Rectal smooth muscle tissue (tissue), 1 donor: ENCODE measurements around the gene PAX2.

Experiments
- H3K27ac ChIP-seq: one replicate; pipeline ENCODE4 v1.7.0; 2013; ENCODE audit warnings: low read depth, low read length, inconsistent platforms
- H3K27me3 ChIP-seq: one replicate; pipeline ENCODE4 v1.7.0; 2013; ENCODE audit warnings: low read length; ENCODE audit not compliant: control insufficient read depth, insufficient read depth
- H3K36me3 ChIP-seq: one replicate; pipeline ENCODE4 v1.7.0; 2013; ENCODE audit warnings: low read length; ENCODE audit not compliant: control insufficient read depth, insufficient read depth
- H3K4me1 ChIP-seq: one replicate; pipeline ENCODE4 v1.7.0; 2013; ENCODE audit warnings: low read length; ENCODE audit not compliant: control insufficient read depth, insufficient read depth
- H3K4me3 ChIP-seq: one replicate; pipeline ENCODE4 v1.7.0; 2013; ENCODE audit warnings: low read length
- H3K9ac ChIP-seq: one replicate; pipeline ENCODE4 v1.7.0; 2013; ENCODE audit warnings: low read length

The PAX2 gene

GRCh38 chr10:100827819-100828737, 82.7 kb downstream of the PAX2 start:
- Histone ChIP-seq H3K27me3 (peaks cover 50% of the 10 kb centered on the region), H3K9ac (no peak overlapping the region), H3K4me3 (peak overlapping the region; percentile 17)

DNA sequence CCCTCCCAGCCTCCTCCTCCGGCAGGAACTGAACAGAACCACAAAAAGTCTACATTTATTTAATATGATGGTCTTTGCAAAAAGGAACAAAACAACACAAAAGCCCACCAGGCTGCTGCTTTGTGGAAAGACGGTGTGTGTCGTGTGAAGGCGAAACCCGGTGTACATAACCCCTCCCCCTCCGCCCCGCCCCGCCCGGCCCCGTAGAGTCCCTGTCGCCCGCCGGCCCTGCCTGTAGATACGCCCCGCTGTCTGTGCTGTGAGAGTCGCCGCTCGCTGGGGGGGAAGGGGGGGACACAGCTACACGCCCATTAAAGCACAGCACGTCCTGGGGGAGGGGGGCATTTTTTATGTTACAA, 83.3 kb downstream of the PAX2 start:
- peaks cover 50% of the 10 kb centered on the region for H3K27me3 ChIP-seq
- H3K36me3 ChIP-seq, result no peaks in the 10 kb centered on the region
- no peaks in the 10 kb centered on the region for H3K4me1 ChIP-seq
- no peak overlapping the region for H3K27ac ChIP-seq
- no peak overlapping the region for H3K9ac ChIP-seq
- peak overlapping the region; percentile 44 for H3K4me3 ChIP-seq

More at GRCh38 chr10:100827819-100828737, 82.7 kb downstream of the PAX2 start:
- H3K36me3 ChIP-seq, result no peaks in the 10 kb centered on the region
- no peak overlapping the region for H3K27ac ChIP-seq
- H3K4me1 ChIP-seq, result no peaks in the 10 kb centered on the region

GRCh38 chr10:100829097-100829870, 83.9 kb downstream of the PAX2 start:
- H3K4me1 ChIP-seq, result no peaks in the 10 kb centered on the region
- no peak overlapping the region for H3K27ac ChIP-seq
- H3K36me3 ChIP-seq, result no peaks in the 10 kb centered on the region
- peaks cover 50% of the 10 kb centered on the region for H3K27me3 ChIP-seq
- peak overlapping the region; percentile 44 for H3K4me3 ChIP-seq
- no peak overlapping the region for H3K9ac ChIP-seq

DNA sequence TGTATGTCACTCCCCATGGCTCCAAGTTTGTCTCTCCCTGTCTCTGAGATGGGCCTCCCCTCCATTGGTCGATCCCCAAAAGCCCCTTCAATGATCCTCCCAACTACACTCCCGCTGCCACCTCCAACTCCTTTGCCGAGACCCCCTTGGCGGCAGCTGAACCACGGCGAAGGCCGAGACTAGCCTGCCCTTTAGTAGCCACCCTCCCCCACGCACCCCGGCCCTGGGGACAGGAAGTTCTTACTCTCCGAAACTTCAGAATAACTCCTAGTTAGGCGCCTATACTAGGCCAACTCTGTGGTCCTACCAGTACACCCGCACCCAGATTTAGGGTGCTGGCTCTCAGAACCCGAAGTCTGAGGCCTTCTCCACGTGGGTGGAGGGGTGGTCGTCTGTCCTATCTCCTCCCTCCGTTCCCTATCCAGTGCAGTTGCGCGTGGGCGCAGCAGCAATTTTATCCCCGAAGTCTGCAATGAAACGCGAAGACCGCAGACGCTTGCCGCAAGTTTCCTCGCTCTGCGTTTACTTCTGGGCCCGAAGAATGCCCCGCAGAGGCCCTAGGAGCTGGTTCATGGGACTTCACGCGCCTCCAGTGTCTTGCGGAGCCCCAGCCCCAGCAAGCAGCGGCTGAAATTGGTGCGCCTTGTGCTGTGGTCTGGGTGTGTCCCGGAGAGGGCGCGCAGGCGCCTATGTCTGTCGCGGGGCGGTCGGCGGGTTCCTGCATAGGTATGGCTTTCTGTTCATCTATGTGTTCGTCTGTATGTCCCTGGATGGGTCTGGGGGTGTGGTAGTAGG, 84.7 kb downstream of the PAX2 start:
- Histone ChIP-seq H3K27me3 (peaks cover 48% of the 10 kb centered on the region), H3K4me3 (no peak overlapping the region), H3K36me3 (no peaks in the 10 kb centered on the region), H3K9ac (no peak overlapping the region), H3K27ac (no peak overlapping the region), H3K4me1 (no peaks in the 10 kb centered on the region)

- Histone ChIP-seq H3K4me3 (no peak overlapping the region), H3K36me3 (no peaks in the 10 kb centered on the region), H3K27me3 (peaks cover 49% of the 10 kb centered on the region), H3K27ac (no peak overlapping the region), H3K9ac (no peak overlapping the region), H3K4me1 (no peaks in the 10 kb centered on the region)
These were observed 85.3 kb downstream of the PAX2 start for GRCh38 chr10:100830728-100831111.

GRCh38 chr10:100831742-100832141, 86.4 kb downstream of the PAX2 start:
- Histone ChIP-seq H3K4me1 (no peaks in the 10 kb centered on the region), H3K27me3 (peaks cover 44% of the 10 kb centered on the region), H3K4me3 (no peak overlapping the region), H3K36me3 (no peaks in the 10 kb centered on the region), H3K27ac (no peak overlapping the region), H3K9ac (no peak overlapping the region)

DNA sequence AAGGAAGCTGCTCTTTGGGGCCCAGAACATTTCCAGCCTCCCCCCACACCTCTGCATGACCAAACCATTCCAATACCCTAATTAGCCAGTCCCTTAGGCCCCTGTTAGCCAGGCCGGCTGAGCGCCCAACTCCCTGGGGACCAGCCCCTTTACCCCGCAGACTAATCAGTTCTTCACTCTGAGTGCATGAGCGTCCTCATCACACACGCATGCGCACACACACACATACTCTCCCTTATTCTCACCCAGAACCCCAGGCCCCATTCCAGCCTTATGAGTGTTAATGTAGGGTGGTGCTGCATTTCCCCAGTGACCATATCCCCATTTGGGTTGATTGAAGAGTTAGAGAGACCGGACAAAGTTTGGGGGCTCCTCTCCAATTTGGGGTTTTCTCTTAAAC, 90.4 kb downstream of the PAX2 start:
- H3K27me3 ChIP-seq, result peaks cover 17% of the 10 kb centered on the region

GRCh38 chr10:100836891-100837290, 91.5 kb downstream of the PAX2 start:
- no peaks in the 10 kb centered on the region for H3K36me3 ChIP-seq
- no peak overlapping the region for H3K9ac ChIP-seq
- no peak overlapping the region for H3K4me3 ChIP-seq
- H3K27me3 ChIP-seq, result peaks cover 11% of the 10 kb centered on the region
- no peaks in the 10 kb centered on the region for H3K4me1 ChIP-seq
- no peak overlapping the region for H3K27ac ChIP-seq

More for the DNA sequence above, 90.4 kb downstream of the PAX2 start:
- no peak overlapping the region for H3K27ac ChIP-seq
- H3K9ac ChIP-seq, result no peak overlapping the region
- no peaks in the 10 kb centered on the region for H3K36me3 ChIP-seq
- H3K4me1 ChIP-seq, result no peaks in the 10 kb centered on the region
- H3K4me3 ChIP-seq, result no peak overlapping the region

GRCh38 chr10:100837300-100837699, 91.9 kb downstream of the PAX2 start:
- no peak overlapping the region for H3K4me3 ChIP-seq
- H3K27ac ChIP-seq, result no peak overlapping the region
- no peaks in the 10 kb centered on the region for H3K36me3 ChIP-seq
- no peak overlapping the region for H3K9ac ChIP-seq
- no peaks in the 10 kb centered on the region for H3K4me1 ChIP-seq
- H3K27me3 ChIP-seq, result peaks cover 10% of the 10 kb centered on the region

GRCh38 chr10:100838986-100839385, 93.6 kb downstream of the PAX2 start:
- H3K36me3 ChIP-seq, result no peaks in the 10 kb centered on the region
- H3K4me1 ChIP-seq, result no peaks in the 10 kb centered on the region
- H3K27ac ChIP-seq, result no peak overlapping the region
- H3K27me3 ChIP-seq, result peaks cover 10% of the 10 kb centered on the region
- no peak overlapping the region for H3K4me3 ChIP-seq
- no peak overlapping the region for H3K9ac ChIP-seq

- H3K36me3 ChIP-seq, result no peaks in the 10 kb centered on the region
- H3K27ac ChIP-seq, result no peak overlapping the region
- no peak overlapping the region for H3K9ac ChIP-seq
- no peaks in the 10 kb centered on the region for H3K4me1 ChIP-seq
- H3K27me3 ChIP-seq, result no peaks in the 10 kb centered on the region
- no peak overlapping the region for H3K4me3 ChIP-seq
These were observed 96.1 kb downstream of the PAX2 start for GRCh38 chr10:100841528-100841927.

DNA sequence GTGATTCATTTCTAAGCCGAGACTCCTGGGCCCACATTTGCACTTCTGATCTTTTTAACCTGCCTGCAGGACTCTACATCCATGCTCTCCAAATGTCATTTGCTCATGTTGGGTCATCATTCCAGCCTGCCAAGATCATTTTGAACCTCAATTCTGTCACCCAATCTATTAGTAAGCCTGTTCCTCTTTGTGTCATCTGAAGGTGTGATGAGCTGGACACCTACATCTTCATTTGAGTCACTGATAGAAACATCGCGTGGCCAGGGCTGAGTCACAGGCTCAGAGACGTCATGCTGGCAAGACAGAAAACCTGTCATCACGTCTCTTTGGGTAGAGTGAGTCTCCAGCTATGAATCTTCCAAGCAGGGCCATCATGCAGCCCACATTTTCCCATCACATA, 102.1 kb downstream of the PAX2 start:
- Histone ChIP-seq H3K4me3 (no peak overlapping the region), H3K27ac (no peak overlapping the region), H3K27me3 (peaks cover 7% of the 10 kb centered on the region), H3K36me3 (no peaks in the 10 kb centered on the region), H3K9ac (no peak overlapping the region), H3K4me1 (no peaks in the 10 kb centered on the region)
